GM23248 (cell line): ENCODE measurements around the gene IFNL1. TPM values are rescaled to one million over a fixed set of nuclear protein-coding genes. Genes with fewer than 3 reads are reported as not detected.
A peak's percentile ranks its signal among the peaks of the same experiment; 100 is the strongest.
"Not testable (repeated sequence)": the region's sequence is repeated elsewhere in the genome, so short reads cannot be mapped to it uniquely, and the experiment has no call there.

Experiments
- DNase-seq: peaks from one replicate; pipeline ENCODE4 v3.0.0-alpha.2; 2015
- H2AFZ ChIP-seq: fragments of 200-600 bp; sonication (generic); 2 replicates; pipeline ENCODE4 v1.6.1; 2016; ENCODE audit warnings: antibody characterized with exemption
- H3F3A ChIP-seq: fragments of 200-600 bp; sonication (generic); 2 replicates; pipeline ENCODE4 v1.6.1; 2016; ENCODE audit warnings: mild to moderate bottlenecking, antibody characterized with exemption, mixed run types; ENCODE audit not compliant: insufficient read depth
- H3K27ac ChIP-seq: fragments of 200-600 bp; sonication (generic); 2 replicates; pipeline ENCODE4 v1.5.1; 2016; ENCODE audit warnings: mild to moderate bottlenecking
- H3K27me3 ChIP-seq: fragments of 200-600 bp; sonication (generic); replicated peaks from 2 replicates; pipeline ENCODE4 v1.6.1; 2016; ENCODE audit warnings: mild to moderate bottlenecking; ENCODE audit not compliant: insufficient read depth
- H3K36me3 ChIP-seq: fragments of 200-600 bp; sonication (generic); 2 replicates; pipeline ENCODE4 v1.6.1; 2016; ENCODE audit warnings: low read depth, mild to moderate bottlenecking
- H3K4me1 ChIP-seq: fragments of 200-600 bp; sonication (generic); 2 replicates; pipeline ENCODE4 v1.6.1; 2016; ENCODE audit warnings: mild to moderate bottlenecking; ENCODE audit not compliant: insufficient read depth
- H3K4me2 ChIP-seq: fragments of 200-600 bp; sonication (generic); one replicate; pipeline ENCODE4 v1.6.1; 2016; ENCODE audit warnings: mild to moderate bottlenecking; ENCODE audit not compliant: unreplicated experiment
- H3K4me3 ChIP-seq: fragments of 200-600 bp; sonication (generic); 2 replicates; pipeline ENCODE4 v1.5.1; 2016; ENCODE audit warnings: mild to moderate bottlenecking
- H3K79me2 ChIP-seq: fragments of 200-600 bp; sonication (generic); 2 replicates; pipeline ENCODE4 v1.6.1; 2016; ENCODE audit warnings: mild to moderate bottlenecking; ENCODE audit not compliant: insufficient read depth
- H3K9ac ChIP-seq: fragments of 200-600 bp; sonication (generic); 2 replicates; pipeline ENCODE4 v1.6.1; 2016; ENCODE audit warnings: mild to moderate bottlenecking
- H3K9me2 ChIP-seq: fragments of 200-600 bp; sonication (generic); 2 replicates; pipeline ENCODE4 v1.6.1; 2016; ENCODE audit warnings: mixed run types, mild to moderate bottlenecking, moderate library complexity; ENCODE audit not compliant: insufficient read depth
- H3K9me3 ChIP-seq: fragments of 200-600 bp; sonication (generic); one replicate; pipeline ENCODE4 v1.6.1; 2017; ENCODE audit warnings: low read depth
- H4K20me1 ChIP-seq: fragments of 200-600 bp; sonication (generic); 2 replicates; pipeline ENCODE4 v1.6.0; 2016; ENCODE audit not compliant: insufficient read depth
- EZH2 ChIP-seq: fragments of 200-600 bp; sonication (generic); IDR thresholded peaks from 2 replicates; pipeline ENCODE4 v1.6.1; 2018; ENCODE audit warnings: antibody characterized with exemption, mild to moderate bottlenecking; ENCODE audit not compliant: insufficient read depth, poor library complexity, severe bottlenecking
- EZH2phosphoT487 ChIP-seq: fragments of 200-600 bp; sonication (generic); IDR thresholded peaks from 2 replicates; pipeline ENCODE4 v1.6.1; 2018; ENCODE audit warnings: antibody characterized with exemption, moderate library complexity, mild to moderate bottlenecking, low read depth; ENCODE audit not compliant: insufficient read depth
- WGBS, 2 experiments: methylation state at CpG; one replicate each; pipeline ENCODE4 v1.1.6; 2015 to 2017; ENCODE audit warnings: low lambda C conversion rate in 2 of 2, low coverage in 1 of 2; ENCODE audit errors: missing lambda C conversion rate in 2 of 2; 5-methylcytosine and 5-hydroxymethylcytosine counted together
- in situ Hi-C: fragments of 300-500 bp; cut with MboI; formaldehyde crosslinking; loops from 2 replicates; pipeline ENCODE4 v1.15.0; 2020
- polyA plus RNA-seq: library from polyadenylated mRNA; unstranded; fragments of >200 nt; fragmentation: Nextera tagmentation; extraction: Ambion mirVana; gene quantifications from 2 replicates; pipeline ENCODE4 v1.2.1, GENCODE V29; 2016
- total RNA-seq: library from RNA; depleted of rRNA; stranded (reverse); fragments of >200 nt; shearing (Covaris generic); gene quantifications from 2 replicates; pipeline ENCODE4 v1.2.3, GENCODE V29; 2014

The IFNL1 gene
- total and polyA plus RNA-seq, 2 experiments from 2014 or later = not detected

- no peaks in the 10 kb centered on the region for H4K20me1 ChIP-seq
- no peak overlapping the region for H3K4me2 ChIP-seq
- no peaks in the 10 kb centered on the region for H3K4me1 ChIP-seq
- H3K9me3 ChIP-seq = no peaks in the 10 kb centered on the region
- no peak overlapping the region for H2AFZ ChIP-seq
- H3K79me2 ChIP-seq = no peaks in the 10 kb centered on the region
- no peaks in the 10 kb centered on the region for H3K36me3 ChIP-seq
- no peak overlapping the region for H3K27ac ChIP-seq
- peaks cover 62% of the 10 kb centered on the region for H3K27me3 ChIP-seq
- TF ChIP-seq EZH2 (no peak), EZH2phosphoT487 (no peak)
- H3K4me3 ChIP-seq = no peak overlapping the region
- no peaks in the 10 kb centered on the region for H3K9me2 ChIP-seq
- no peak overlapping the region for H3K9ac ChIP-seq
- no peaks in the 10 kb centered on the region for H3F3A ChIP-seq
- in situ Hi-C loops = no loop called here
- DNase-seq = no peak
These were observed 9.9 kb downstream of the IFNL1 start for GRCh38 chr19:39306075-39306474.

- Histone ChIP-seq H3K36me3 (no peaks in the 10 kb centered on the region), H3K79me2 (no peaks in the 10 kb centered on the region), H3K27me3 (peaks cover 52% of the 10 kb centered on the region), H3F3A (no peaks in the 10 kb centered on the region), H2AFZ (0 out of 2 replicates have a peak overlapping the region, but pooled peaks have one; percentile 10), H3K9me3 (no peaks in the 10 kb centered on the region), H3K4me3 (no peak overlapping the region), H3K4me2 (no peak overlapping the region), H3K4me1 (no peaks in the 10 kb centered on the region), H4K20me1 (no peaks in the 10 kb centered on the region), H3K27ac (no peak overlapping the region), H3K9ac (no peak overlapping the region), H3K9me2 (no peaks in the 10 kb centered on the region)
- TF ChIP-seq EZH2 = no peak
- no peak for TF ChIP-seq EZH2phosphoT487
- peak; percentile 43 for DNase-seq
- 7 to 10% methylated on average over 26 to 42 of the region's 71 CpGs for WGBS, 2 experiments
- in situ Hi-C loops = no loop called here
These were observed 11.0 kb downstream of the IFNL1 start for GRCh38 chr19:39307046-39307821.

- Histone ChIP-seq H2AFZ (0 out of 2 replicates have a peak overlapping the region, but pooled peaks have one; percentile 10), H3K4me2 (no peak overlapping the region), H4K20me1 (no peaks in the 10 kb centered on the region), H3K36me3 (no peaks in the 10 kb centered on the region), H3K9ac (no peak overlapping the region), H3K4me1 (no peaks in the 10 kb centered on the region), H3F3A (no peaks in the 10 kb centered on the region), H3K79me2 (no peaks in the 10 kb centered on the region), H3K27ac (no peak overlapping the region), H3K27me3 (peaks cover 52% of the 10 kb centered on the region), H3K4me3 (no peak overlapping the region), H3K9me2 (no peaks in the 10 kb centered on the region), H3K9me3 (no peaks in the 10 kb centered on the region)
- no peak for TF ChIP-seq EZH2phosphoT487
- peak; percentile 36 for TF ChIP-seq EZH2
- 9 to 10% methylated on average over 47 to 77 of the region's 82 CpGs for WGBS, 2 experiments
- in situ Hi-C loops = no loop called here
- peak; percentile 19 for DNase-seq
These were observed 11.8 kb downstream of the IFNL1 start for GRCh38 chr19:39307822-39308530.

DNA sequence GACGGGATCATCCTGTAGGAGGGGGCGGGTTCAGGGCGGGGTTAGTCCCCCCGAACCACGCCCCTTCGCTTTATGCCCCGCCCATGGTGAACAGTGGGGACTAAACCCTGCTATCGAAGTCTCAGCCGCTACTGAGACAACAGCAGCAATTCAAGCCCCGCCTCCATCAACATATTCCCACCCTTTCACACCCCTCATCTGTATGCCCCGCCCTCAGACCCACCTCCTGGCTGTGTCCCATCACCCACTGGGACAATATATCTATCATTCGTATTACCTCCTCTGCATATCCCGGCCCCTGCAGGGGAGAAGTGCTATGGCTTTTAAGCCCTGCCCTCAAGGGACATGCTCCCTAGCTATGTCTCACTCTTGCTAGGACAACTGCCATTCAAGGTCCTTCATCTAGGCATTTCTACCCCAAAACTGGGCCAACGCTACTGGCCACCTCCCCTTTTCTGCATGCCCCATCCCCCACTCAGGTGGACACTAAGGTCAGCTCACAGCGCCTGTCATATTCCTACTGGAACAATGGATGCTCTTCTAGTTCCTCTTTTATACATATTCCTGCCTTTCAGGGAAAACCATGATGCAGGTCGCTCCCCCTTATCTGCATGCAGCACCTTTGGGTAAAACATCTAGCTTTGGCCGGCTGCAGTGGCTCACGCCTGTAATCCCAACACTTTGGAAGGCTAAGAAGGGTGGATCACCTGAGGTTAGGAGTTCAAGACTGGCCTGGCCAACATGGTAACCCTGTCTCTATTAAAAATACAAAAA, 12.5 kb downstream of the IFNL1 start:
- Histone ChIP-seq H3K9me2 (no peaks in the 10 kb centered on the region), H4K20me1 (no peaks in the 10 kb centered on the region), H3K9ac (no peak overlapping the region), H3K4me2 (no peak overlapping the region), H3K4me1 (no peaks in the 10 kb centered on the region), H3K27me3 (peaks cover 48% of the 10 kb centered on the region), H3K36me3 (no peaks in the 10 kb centered on the region), H3F3A (no peaks in the 10 kb centered on the region), H2AFZ (no peak overlapping the region), H3K27ac (no peak overlapping the region), H3K4me3 (no peak overlapping the region), H3K9me3 (no peaks in the 10 kb centered on the region), H3K79me2 (no peaks in the 10 kb centered on the region)
- TF ChIP-seq EZH2phosphoT487 = no peak
- TF ChIP-seq EZH2 = no peak
- in situ Hi-C loops = no loop called here
- WGBS, 2 experiments = 36 to 50% methylated on average over 12 to 17 of the region's 18 CpGs
- peak; percentile 32 for DNase-seq

DNA sequence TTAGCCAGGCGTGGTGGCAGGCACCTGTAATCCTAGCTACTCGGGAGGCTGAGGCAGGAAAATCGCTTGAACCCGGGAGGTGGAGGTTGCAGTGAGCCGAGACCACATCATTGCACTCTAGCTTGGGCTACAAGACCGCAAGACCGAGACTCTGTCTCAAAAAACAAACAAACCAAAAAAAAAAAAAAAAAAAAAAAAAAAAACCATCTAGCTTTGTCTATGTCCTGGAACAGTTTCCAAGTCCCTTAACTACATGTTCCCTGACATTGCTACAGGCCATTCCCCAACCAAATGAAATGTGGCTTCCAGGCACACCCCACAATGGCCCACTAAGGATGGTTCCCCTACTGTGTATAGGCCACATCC, 13.1 kb downstream of the IFNL1 start:
- H3K36me3 ChIP-seq, H3K9me2 ChIP-seq, in situ Hi-C loops, H3K4me1 ChIP-seq, H4K20me1 ChIP-seq, DNase-seq, H3K9me3 ChIP-seq, H2AFZ ChIP-seq, H3K4me2 ChIP-seq, H3K79me2 ChIP-seq, H3K9ac ChIP-seq, H3F3A ChIP-seq, H3K27ac ChIP-seq, H3K4me3 ChIP-seq: not testable (repeated sequence)
- H3K27me3 ChIP-seq = peaks cover 42% of the 10 kb centered on the region
- 81 to 88% methylated on average over 7 of the region's 7 CpGs for WGBS, 2 experiments
